SK-N-MC (cell line): ENCODE results near the gene GNL3.

ENCODE experiments used
- EZH2 ChIP-seq: fragments of 200-600 bp; sonication (generic); IDR thresholded peaks from one replicate; pipeline ENCODE4 v1.6.1; 2017; ENCODE audit warnings: antibody characterized with exemption
- POLR2AphosphoS5 ChIP-seq: IDR thresholded peaks from 2 replicates; pipeline ENCODE4 v1.6.1; 2012; ENCODE audit warnings: mild to moderate bottlenecking, low read depth, low read length, borderline replicate concordance

- TF ChIP-seq EZH2 (no peak), POLR2AphosphoS5 (no peak)
Observed at GRCh38 chr3:52722491-52722890, 36.7 kb downstream of the GNL3 start.
